Astrocyte (in vitro differentiated cells and primary cell): ENCODE results near the gene LFNG.
"Not testable (repeated sequence)": the region's sequence is repeated elsewhere in the genome, so short reads cannot be mapped to it uniquely, and the experiment has no call there.

ENCODE experiments used
- EZH2 ChIP-seq: IDR thresholded peaks from 2 replicates; pipeline ENCODE4 v1.6.1; 2012; ENCODE audit warnings: mild to moderate bottlenecking, low read length, inconsistent platforms; ENCODE audit not compliant: insufficient read depth
- TF ChIP-seq, protein P1 (sequence below): IDR thresholded peaks from 2 replicates; pipeline ENCODE4 v1.5.1; 2011; ENCODE audit warnings: low read depth, mild to moderate bottlenecking, inconsistent platforms, low read length, moderate library complexity; ENCODE audit not compliant: insufficient read depth

DNA sequence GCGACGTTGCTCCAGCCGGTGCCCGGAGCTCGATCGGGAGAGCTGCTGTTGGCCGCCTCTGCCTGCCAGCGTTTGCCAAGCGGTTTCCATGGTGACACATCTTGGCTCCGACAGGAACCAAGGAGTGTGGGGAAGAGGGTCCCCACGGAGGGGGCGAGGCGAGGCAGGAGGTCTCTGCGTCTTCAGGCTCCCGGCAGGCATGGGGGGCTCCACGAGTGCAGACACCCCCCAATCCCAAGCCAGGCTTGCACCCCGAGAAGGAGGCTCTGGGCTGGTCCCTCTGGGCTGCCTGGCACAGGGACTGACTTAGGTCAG lies 12.2 kb downstream of the LFNG start:
- TF ChIP-seq, protein P1, sequence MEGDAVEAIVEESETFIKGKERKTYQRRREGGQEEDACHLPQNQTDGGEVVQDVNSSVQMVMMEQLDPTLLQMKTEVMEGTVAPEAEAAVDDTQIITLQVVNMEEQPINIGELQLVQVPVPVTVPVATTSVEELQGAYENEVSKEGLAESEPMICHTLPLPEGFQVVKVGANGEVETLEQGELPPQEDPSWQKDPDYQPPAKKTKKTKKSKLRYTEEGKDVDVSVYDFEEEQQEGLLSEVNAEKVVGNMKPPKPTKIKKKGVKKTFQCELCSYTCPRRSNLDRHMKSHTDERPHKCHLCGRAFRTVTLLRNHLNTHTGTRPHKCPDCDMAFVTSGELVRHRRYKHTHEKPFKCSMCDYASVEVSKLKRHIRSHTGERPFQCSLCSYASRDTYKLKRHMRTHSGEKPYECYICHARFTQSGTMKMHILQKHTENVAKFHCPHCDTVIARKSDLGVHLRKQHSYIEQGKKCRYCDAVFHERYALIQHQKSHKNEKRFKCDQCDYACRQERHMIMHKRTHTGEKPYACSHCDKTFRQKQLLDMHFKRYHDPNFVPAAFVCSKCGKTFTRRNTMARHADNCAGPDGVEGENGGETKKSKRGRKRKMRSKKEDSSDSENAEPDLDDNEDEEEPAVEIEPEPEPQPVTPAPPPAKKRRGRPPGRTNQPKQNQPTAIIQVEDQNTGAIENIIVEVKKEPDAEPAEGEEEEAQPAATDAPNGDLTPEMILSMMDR: not testable (repeated sequence)
- TF ChIP-seq EZH2: not testable (repeated sequence)
